ENCODE results near the gene PRF1.

The PRF1 gene

GRCh38 chr10:70590655-70591416 is 11.7 kb downstream of the PRF1 start:
- no peak overlapping the region for H2AFZ ChIP-seq (ENCODE audit: insufficient read depth, low read length, poor library complexity)
- H2BK120ac ChIP-seq (ENCODE audit: insufficient read depth, low read length, poor library complexity): no peak overlapping the region
- no peak overlapping the region for H4K12ac ChIP-seq (ENCODE audit: low read depth, low read length)
- H3K4me1 ChIP-seq (ENCODE audit: control insufficient read depth in 1 of 2, insufficient read depth in 2 of 2, low read length in 2 of 2): no peaks in the 10 kb centered on the region
- H3K18ac ChIP-seq (ENCODE audit: low read length): no peak overlapping the region
- H2AK5ac ChIP-seq (ENCODE audit: low read length): no peak overlapping the region
- H3K9me3 ChIP-seq (ENCODE audit: insufficient read depth, low read depth, low read length): peaks cover 2% of the 10 kb centered on the region
- H3K36me3 ChIP-seq (ENCODE audit: control insufficient read depth in 1 of 2, insufficient read depth in 2 of 2, low read length in 2 of 2): no peaks in the 10 kb centered on the region
- H4K8ac ChIP-seq (ENCODE audit: low read depth, low read length): no peak overlapping the region
- no peak overlapping the region for H2BK12ac ChIP-seq (ENCODE audit: low read length)
- no peak overlapping the region for H3K23ac ChIP-seq (ENCODE audit: low read length)
- no peak overlapping the region for H2BK5ac ChIP-seq (ENCODE audit: low read depth, low read length, poor library complexity)
- H4K91ac ChIP-seq (ENCODE audit: low read depth, low read length): no peak overlapping the region
- no CpG with 5 or more reads among the region's 5 CpGs for WGBS (ENCODE audit: extremely low coverage, insufficient coverage, insufficient read length)
- H3K79me1 ChIP-seq (ENCODE audit: low read length): no peaks in the 10 kb centered on the region
- H3K4ac ChIP-seq (ENCODE audit: low read depth, low read length): no peak overlapping the region
- no peak overlapping the region for H3K4me2 ChIP-seq (ENCODE audit: low read length)
- DNase-seq: no peak
- no peak overlapping the region for H3K9ac ChIP-seq (ENCODE audit: low read length)
- peaks cover 2% of the 10 kb centered on the region for H3K27me3 ChIP-seq (ENCODE audit: insufficient read depth, low read length)
- no peak overlapping the region for H3K27ac ChIP-seq (ENCODE audit: low read depth, low read length)
- no peaks in the 10 kb centered on the region for H3K79me2 ChIP-seq (ENCODE audit: control insufficient read depth, insufficient read depth, low read length, poor library complexity)
- H3K4me3 ChIP-seq (ENCODE audit: low read depth, low read length): no peak overlapping the region
- no peak overlapping the region for H3K14ac ChIP-seq (ENCODE audit: low read length)

GRCh38 chr10:70589762-70590654 is 12.5 kb downstream of the PRF1 start:
- Histone ChIP-seq H3K4me3 (ENCODE audit: low read depth, low read length) (no peak overlapping the region), H3K18ac (ENCODE audit: low read length) (no peak overlapping the region), H3K14ac (ENCODE audit: low read length) (no peak overlapping the region), H2BK12ac (ENCODE audit: low read length) (no peak overlapping the region), H3K79me1 (ENCODE audit: low read length) (no peaks in the 10 kb centered on the region), H2AK5ac (ENCODE audit: low read length) (no peak overlapping the region), H3K4me2 (ENCODE audit: low read length) (no peak overlapping the region), H3K27ac (ENCODE audit: low read depth, low read length) (no peak overlapping the region), H3K4ac (ENCODE audit: low read depth, low read length) (no peak overlapping the region), H3K4me1 (ENCODE audit: control insufficient read depth in 1 of 2, insufficient read depth in 2 of 2, low read length in 2 of 2) (no peaks in the 10 kb centered on the region), H2AFZ (ENCODE audit: insufficient read depth, low read length, poor library complexity) (no peak overlapping the region), H2BK5ac (ENCODE audit: low read depth, low read length, poor library complexity) (no peak overlapping the region), H3K36me3 (ENCODE audit: control insufficient read depth in 1 of 2, insufficient read depth in 2 of 2, low read length in 2 of 2) (no peaks in the 10 kb centered on the region), H3K23ac (ENCODE audit: low read length) (no peak overlapping the region), H4K12ac (ENCODE audit: low read depth, low read length) (no peak overlapping the region), H2BK120ac (ENCODE audit: insufficient read depth, low read length, poor library complexity) (no peak overlapping the region), H3K9ac (ENCODE audit: low read length) (no peak overlapping the region), H3K27me3 (ENCODE audit: insufficient read depth, low read length) (peaks cover 2% of the 10 kb centered on the region), H4K91ac (ENCODE audit: low read depth, low read length) (no peak overlapping the region), H3K79me2 (ENCODE audit: control insufficient read depth, insufficient read depth, low read length, poor library complexity) (no peaks in the 10 kb centered on the region), H4K8ac (ENCODE audit: low read depth, low read length) (no peak overlapping the region), H3K9me3 (ENCODE audit: insufficient read depth, low read depth, low read length) (peaks cover 3% of the 10 kb centered on the region)
- DNase-seq: no peak
- WGBS (ENCODE audit: extremely low coverage, insufficient coverage, insufficient read length): no CpG with 5 or more reads among the region's 5 CpGs

DNA sequence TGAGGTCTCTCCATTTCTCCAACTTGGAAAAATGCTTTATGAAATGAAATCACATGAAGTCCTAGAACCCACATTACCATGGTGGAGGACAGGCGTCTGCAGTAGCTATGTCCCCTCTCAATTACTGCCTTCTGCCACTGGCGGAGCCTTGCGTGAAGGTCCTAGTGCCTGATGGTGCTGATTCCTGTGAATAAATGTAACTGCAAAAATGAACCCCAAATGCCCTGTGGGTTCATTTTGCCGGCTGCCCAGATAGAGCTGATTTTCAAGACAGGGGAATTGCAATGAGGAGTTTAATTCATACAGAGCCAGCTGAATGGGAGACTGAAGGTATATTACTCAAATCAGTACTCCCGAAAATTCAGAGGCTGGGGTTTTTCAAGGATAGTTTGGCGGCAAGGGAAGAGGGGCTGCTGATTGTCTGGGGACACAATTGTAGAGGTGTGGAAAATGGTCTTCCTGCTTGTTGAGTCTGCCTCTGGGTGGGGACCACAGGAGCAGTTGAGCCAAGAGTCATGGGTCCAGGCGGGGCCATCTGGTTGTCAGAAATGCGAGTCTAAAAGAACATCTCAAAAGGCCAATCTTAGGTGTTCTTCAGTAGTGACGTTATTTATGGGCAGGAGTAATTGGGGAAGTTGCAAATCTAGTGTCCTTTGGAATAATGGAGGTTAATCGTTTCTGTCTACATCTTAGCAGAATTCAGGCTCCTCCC is 13.5 kb downstream of the PRF1 start:
- no peak overlapping the region for H3K4me3 ChIP-seq (ENCODE audit: low read depth, low read length)

DNA sequence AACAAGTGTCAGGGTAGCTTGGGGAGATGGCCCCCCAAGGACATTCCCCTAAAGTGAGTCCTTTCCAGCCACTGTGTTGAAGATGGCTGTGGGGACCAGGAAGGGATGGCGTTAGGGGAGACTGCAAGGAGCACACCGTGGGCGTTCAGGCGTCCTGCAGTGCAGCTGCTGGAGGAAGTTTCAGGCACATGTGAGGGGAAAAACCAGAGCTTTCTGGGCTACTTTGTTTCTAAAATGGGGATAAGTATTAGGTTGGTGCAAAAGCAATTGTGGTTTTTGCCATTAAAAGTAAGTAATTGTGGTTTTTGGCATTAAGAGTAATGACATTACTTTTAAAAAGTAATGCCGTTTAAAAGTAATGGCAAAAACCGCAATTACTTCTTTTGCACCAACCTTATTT is 14.3 kb downstream of the PRF1 start:
- no peak overlapping the region for H2AFZ ChIP-seq (ENCODE audit: insufficient read depth, low read length, poor library complexity)
- peaks cover 3 to 4% of the 10 kb centered on the region in 2 experiments for H3K4me1 ChIP-seq (ENCODE audit: control insufficient read depth in 1 of 2, insufficient read depth in 2 of 2, low read length in 2 of 2)
- peaks cover 2% of the 10 kb centered on the region for H3K27me3 ChIP-seq (ENCODE audit: insufficient read depth, low read length)
- no peak overlapping the region for H4K8ac ChIP-seq (ENCODE audit: low read depth, low read length)
- H2BK120ac ChIP-seq (ENCODE audit: insufficient read depth, low read length, poor library complexity): no peak overlapping the region
- no peaks in the 10 kb centered on the region for H3K36me3 ChIP-seq (ENCODE audit: control insufficient read depth in 1 of 2, insufficient read depth in 2 of 2, low read length in 2 of 2)
- no peak overlapping the region for H3K4me2 ChIP-seq (ENCODE audit: low read length)
- no peak overlapping the region for H2BK12ac ChIP-seq (ENCODE audit: low read length)
- no peak overlapping the region for H2AK5ac ChIP-seq (ENCODE audit: low read length)
- peaks cover 3% of the 10 kb centered on the region for H3K9me3 ChIP-seq (ENCODE audit: insufficient read depth, low read depth, low read length)
- no peak overlapping the region for H3K4ac ChIP-seq (ENCODE audit: low read depth, low read length)
- no CpG with 5 or more reads among the region's 6 CpGs for WGBS (ENCODE audit: extremely low coverage, insufficient coverage, insufficient read length)
- no peak overlapping the region for H2BK5ac ChIP-seq (ENCODE audit: low read depth, low read length, poor library complexity)
- no peak overlapping the region for H3K14ac ChIP-seq (ENCODE audit: low read length)
- H3K79me2 ChIP-seq (ENCODE audit: control insufficient read depth, insufficient read depth, low read length, poor library complexity): no peaks in the 10 kb centered on the region
- no peak for DNase-seq
- H3K18ac ChIP-seq (ENCODE audit: low read length): no peak overlapping the region
- H3K23ac ChIP-seq (ENCODE audit: low read length): no peak overlapping the region
- no peak overlapping the region for H4K12ac ChIP-seq (ENCODE audit: low read depth, low read length)
- no peak overlapping the region for H3K4me3 ChIP-seq (ENCODE audit: low read depth, low read length)
- H3K27ac ChIP-seq (ENCODE audit: low read depth, low read length): no peak overlapping the region
- no peaks in the 10 kb centered on the region for H3K79me1 ChIP-seq (ENCODE audit: low read length)
- H4K91ac ChIP-seq (ENCODE audit: low read depth, low read length): no peak overlapping the region
- no peak overlapping the region for H3K9ac ChIP-seq (ENCODE audit: low read length)

More for the DNA sequence above, 13.5 kb downstream of the PRF1 start:
- DNase-seq: no peak
- Histone ChIP-seq H2BK12ac (ENCODE audit: low read length) (no peak overlapping the region), H2AFZ (ENCODE audit: insufficient read depth, low read length, poor library complexity) (no peak overlapping the region), H3K23ac (ENCODE audit: low read length) (no peak overlapping the region), H4K12ac (ENCODE audit: low read depth, low read length) (no peak overlapping the region), H2BK120ac (ENCODE audit: insufficient read depth, low read length, poor library complexity) (no peak overlapping the region), H3K18ac (ENCODE audit: low read length) (no peak overlapping the region), H2BK5ac (ENCODE audit: low read depth, low read length, poor library complexity) (no peak overlapping the region), H3K4me2 (ENCODE audit: low read length) (no peak overlapping the region), H3K4me1 (ENCODE audit: control insufficient read depth in 1 of 2, insufficient read depth in 2 of 2, low read length in 2 of 2) (no peaks in the 10 kb centered on the region), H3K36me3 (ENCODE audit: control insufficient read depth in 1 of 2, insufficient read depth in 2 of 2, low read length in 2 of 2) (no peaks in the 10 kb centered on the region), H3K14ac (ENCODE audit: low read length) (no peak overlapping the region), H3K4ac (ENCODE audit: low read depth, low read length) (no peak overlapping the region), H3K79me2 (ENCODE audit: control insufficient read depth, insufficient read depth, low read length, poor library complexity) (no peaks in the 10 kb centered on the region), H2AK5ac (ENCODE audit: low read length) (no peak overlapping the region), H3K27ac (ENCODE audit: low read depth, low read length) (no peak overlapping the region), H3K9ac (ENCODE audit: low read length) (no peak overlapping the region), H3K27me3 (ENCODE audit: insufficient read depth, low read length) (peaks cover 2% of the 10 kb centered on the region), H3K9me3 (ENCODE audit: insufficient read depth, low read depth, low read length) (peaks cover 3% of the 10 kb centered on the region), H3K79me1 (ENCODE audit: low read length) (no peaks in the 10 kb centered on the region), H4K8ac (ENCODE audit: low read depth, low read length) (no peak overlapping the region), H4K91ac (ENCODE audit: low read depth, low read length) (no peak overlapping the region)
- no CpG with 5 or more reads among the region's 10 CpGs for WGBS (ENCODE audit: extremely low coverage, insufficient coverage, insufficient read length)
